PC-9 (cell line): ENCODE data around the gene GSK3B. TPM values are rescaled to one million over a fixed set of nuclear protein-coding genes. Genes with fewer than 3 reads are reported as not detected.

Source experiments
- BruUV-seq: library from RNA; stranded (reverse); fragments of 400-500 nt; replicated peaks from 2 replicates; lab custom pipeline; 2021; lab: Mats Ljungman, UMichigan
- CTCF ChIA-PET: fragments of 300-600 bp; sonication (Branson Sonifier 250); formaldehyde crosslinking; loops from one replicate; lab custom pipeline; 2022; ENCODE audit warnings: antibody characterized with exemption; lab: Charles Lee
- POLR2A ChIA-PET: fragments of 300-600 bp; sonication (Branson Sonifier 250); formaldehyde crosslinking; loops from one replicate; lab custom pipeline; 2022; ENCODE audit warnings: antibody characterized with exemption; ENCODE audit not compliant: unreplicated experiment; lab: Charles Lee
- DNase-seq, 2 experiments: peaks; one replicate each; pipeline versions ENCODE4 v3.0.0 to v3.0.0-alpha.2; 2015 to 2022; ENCODE audit warnings: mixed read lengths in 1 of 2
- H2AFZ ChIP-seq: fragments of 200-600 bp; sonication (generic); 2 replicates; pipeline ENCODE4 v1.8.1; 2017; ENCODE audit warnings: antibody characterized with exemption
- H3F3A ChIP-seq: fragments of 200-600 bp; sonication (generic); 2 replicates; pipeline ENCODE4 v1.8.1; 2017; ENCODE audit warnings: antibody characterized with exemption, mild to moderate bottlenecking, low read depth; ENCODE audit not compliant: insufficient read depth
- H3K27ac ChIP-seq: fragments of 200-600 bp; sonication (generic); 2 replicates; pipeline ENCODE4 v1.6.1; 2016; ENCODE audit warnings: mixed run types
- H3K27me3 ChIP-seq: fragments of 200-600 bp; sonication (generic); 2 replicates; pipeline ENCODE4 v1.6.1; 2016; ENCODE audit warnings: low read depth, mixed run types; ENCODE audit not compliant: insufficient read depth
- H3K36me3 ChIP-seq: fragments of 200-600 bp; sonication (generic); 2 replicates; pipeline ENCODE4 v1.6.1; 2016; ENCODE audit warnings: low read depth, mixed run types
- H3K4me1 ChIP-seq: fragments of 200-600 bp; sonication (generic); replicated peaks from 2 replicates; pipeline ENCODE4 v1.6.1; 2016; ENCODE audit warnings: mixed run types; ENCODE audit not compliant: insufficient read depth
- H3K4me2 ChIP-seq: fragments of 200-600 bp; sonication (generic); 2 replicates; pipeline ENCODE4 v1.6.1; 2017; ENCODE audit warnings: mixed run types
- H3K4me3 ChIP-seq: fragments of 200-600 bp; sonication (generic); 2 replicates; pipeline ENCODE4 v1.6.1; 2016; ENCODE audit warnings: mixed run types
- H3K79me2 ChIP-seq: fragments of 200-600 bp; sonication (generic); 2 replicates; pipeline ENCODE4 v1.6.1; 2017; ENCODE audit warnings: low read depth, mixed run types
- H3K9me2 ChIP-seq: fragments of 200-600 bp; sonication (generic); 2 replicates; pipeline ENCODE4 v1.8.1; 2017; ENCODE audit warnings: mild to moderate bottlenecking; ENCODE audit not compliant: insufficient read depth
- H3K9me3 ChIP-seq: fragments of 200-600 bp; sonication (generic); 2 replicates; pipeline ENCODE4 v1.8.1; 2016; ENCODE audit warnings: low read depth; ENCODE audit not compliant: insufficient read depth
- H4K20me1 ChIP-seq: fragments of 200-600 bp; sonication (generic); 2 replicates; pipeline ENCODE4 v1.8.1; 2017; ENCODE audit not compliant: insufficient read depth
- CTCF ChIP-seq: fragments of 200-600 bp; sonication (generic); conservative IDR thresholded peaks from 2 replicates; pipeline ENCODE4 v1.6.1; 2017; ENCODE audit warnings: mixed run types, antibody characterized with exemption, mild to moderate bottlenecking, moderate library complexity
- EZH2 ChIP-seq: fragments of 200-600 bp; sonication (generic); IDR thresholded peaks from 2 replicates; pipeline ENCODE4 v1.8.0; 2017; ENCODE audit warnings: antibody characterized with exemption, low read depth
- intact Hi-C: fragments of 100-400 bp; cut with micrococcal nuclease; formaldehyde crosslinking; loops from one replicate; pipeline ENCODE4 v1.10.0; 2022; ENCODE audit not compliant: unreplicated experiment
- total RNA-seq: library from RNA; stranded (reverse); gene quantifications from 2 replicates; pipeline ENCODE4 v1.2.3, GENCODE V29; 2021

The GSK3B gene
- total RNA-seq, 1 experiment from 2014 or later, result 62.0 TPM

DNA sequence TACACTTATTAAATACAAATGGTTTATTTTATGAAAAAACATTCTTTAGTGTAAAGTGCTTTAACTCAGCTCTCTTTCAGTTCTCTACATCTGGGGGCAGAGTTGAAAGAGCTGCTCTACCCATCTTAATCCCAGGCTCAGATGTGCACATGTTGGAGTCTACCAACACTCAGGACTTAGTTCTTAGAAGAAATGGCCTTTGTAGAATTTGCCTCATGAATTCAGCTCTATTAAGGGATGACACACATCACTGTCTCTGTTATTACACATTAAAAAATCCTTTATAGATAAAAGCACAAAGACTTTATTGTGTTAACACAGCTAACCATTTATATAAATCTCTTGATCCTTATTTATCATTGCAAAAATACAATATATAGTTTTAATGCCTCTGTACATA is 31.7 kb upstream of the GSK3B start:
- Histone ChIP-seq H3K4me3 (no peak overlapping the region), H3K79me2 (no peaks in the 10 kb centered on the region), H3K27ac (no peak overlapping the region), H2AFZ (no peak overlapping the region), H4K20me1 (no peaks in the 10 kb centered on the region), H3F3A (no peaks in the 10 kb centered on the region), H3K9me2 (no peaks in the 10 kb centered on the region), H3K36me3 (no peaks in the 10 kb centered on the region), H3K27me3 (no peaks in the 10 kb centered on the region), H3K4me2 (no peak overlapping the region), H3K9me3 (no peaks in the 10 kb centered on the region), H3K4me1 (no peaks in the 10 kb centered on the region)
- TF ChIP-seq CTCF (no peak), EZH2 (no peak)
- intact Hi-C loops, result no loop called here
- no TSS peak for BruUV-seq
- DNase-seq, result no peak
- POLR2A ChIA-PET, result no interaction called here
- CTCF ChIA-PET, result interaction anchor here (0.6 kb wide), 1 partner anchor 84 kb away, joined by 5 read pairs; no protein-coding TSS in a partner anchor

DNA sequence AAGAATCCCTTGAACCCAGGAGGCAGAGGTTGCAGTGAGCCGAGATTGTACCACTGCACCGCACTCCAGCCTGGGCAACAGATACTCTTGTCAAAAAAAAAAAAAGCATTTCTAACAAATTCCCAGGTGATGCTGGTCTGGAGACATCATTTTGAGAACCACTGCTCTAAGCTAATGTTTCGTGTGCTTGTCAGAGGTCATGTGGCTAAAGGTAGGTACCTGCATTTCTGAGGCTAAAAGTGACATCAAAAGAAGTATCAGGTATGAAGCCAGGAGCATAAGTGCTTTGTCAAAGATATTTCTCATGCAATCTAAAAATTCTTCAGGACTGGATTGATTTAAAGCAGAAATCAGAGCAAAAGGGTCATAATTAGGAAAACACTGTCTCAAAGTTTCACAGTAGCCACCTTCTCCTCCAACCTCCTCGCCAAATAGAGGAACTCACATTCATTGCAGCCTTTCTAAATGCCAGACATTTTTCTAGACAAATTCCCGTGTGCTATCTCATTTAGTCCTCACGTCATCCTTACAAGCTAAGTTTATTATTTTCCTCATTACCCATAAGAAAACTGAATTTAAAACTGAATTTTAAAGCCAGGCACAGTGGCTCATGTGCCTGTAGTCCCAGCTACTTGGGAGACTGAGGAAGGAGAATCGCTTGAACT is 25.7 kb upstream of the GSK3B start:
- H3K4me1 ChIP-seq, result peaks cover 3% of the 10 kb centered on the region; the same call in 1 of the 2 replicates
- BruUV-seq, result no TSS peak
- H3K9me3 ChIP-seq, result 0 out of 2 replicates have a peak, but pooled peaks cover 5% of the 10 kb centered on the region
- H2AFZ ChIP-seq, result no peak overlapping the region
- H3K4me3 ChIP-seq, result no peak overlapping the region
- peaks cover 8% of the 10 kb centered on the region; the same call in 1 of the 2 replicates for H3F3A ChIP-seq
- no peak overlapping the region for H3K27ac ChIP-seq
- intact Hi-C loops, result no loop called here
- no peak overlapping the region for H3K4me2 ChIP-seq
- ChIA-PET POLR2A (no interaction called here), CTCF (no interaction called here)
- no peaks in the 10 kb centered on the region for H3K36me3 ChIP-seq
- DNase-seq, result no peak
- no peaks in the 10 kb centered on the region for H3K79me2 ChIP-seq
- TF ChIP-seq EZH2 (no peak), CTCF (no peak)
- H4K20me1 ChIP-seq, result no peaks in the 10 kb centered on the region
- H3K9me2 ChIP-seq, result no peaks in the 10 kb centered on the region
- H3K27me3 ChIP-seq, result no peaks in the 10 kb centered on the region

GRCh38 chr3:120114981-120115380 is 20.7 kb upstream of the GSK3B start:
- H3K4me2 ChIP-seq, result no peak overlapping the region
- no peak overlapping the region for H3K4me3 ChIP-seq
- TF ChIP-seq CTCF, result no peak
- TF ChIP-seq EZH2, result no peak
- intact Hi-C loops, result no loop called here
- H3K27me3 ChIP-seq, result no peaks in the 10 kb centered on the region
- H3K9me2 ChIP-seq, result no peaks in the 10 kb centered on the region
- H3F3A ChIP-seq, result peaks cover 31% of the 10 kb centered on the region; the same call in 1 of the 2 replicates
- no peaks in the 10 kb centered on the region for H4K20me1 ChIP-seq
- no peak for DNase-seq
- H3K36me3 ChIP-seq, result no peaks in the 10 kb centered on the region
- CTCF ChIA-PET, result no interaction called here
- no peaks in the 10 kb centered on the region for H3K79me2 ChIP-seq
- H3K27ac ChIP-seq, result peak overlapping the region; percentile 66
- POLR2A ChIA-PET, result no interaction called here
- BruUV-seq, result no TSS peak
- peaks cover 28% of the 10 kb centered on the region for H3K4me1 ChIP-seq
- no peak overlapping the region for H2AFZ ChIP-seq
- H3K9me3 ChIP-seq, result 0 out of 2 replicates have a peak, but pooled peaks cover 5% of the 10 kb centered on the region
